GM12878 (cell line): ENCODE data around the gene NPS. TPM values are rescaled to one million over a fixed set of nuclear protein-coding genes. Genes with fewer than 3 reads are reported as not detected.

Experiments used
- ATAC-seq: fragments of 200-7000 bp; cut with Tn5 transposase; 3 replicates; pipeline ENCODE4 v1.9.1; 2020; ENCODE audit warnings: mild to moderate bottlenecking, moderate library complexity
- BruUV-seq: library from RNA; stranded (reverse); fragments of 400-500 nt; replicated peaks from 2 replicates; lab custom pipeline; 2021; lab: Mats Ljungman, UMichigan
- CTCF ChIA-PET: fragments of 300-600 bp; sonication (Branson Sonifier 250); formaldehyde crosslinking; extraction: SDS; loops from one replicate; lab custom pipeline; 2021; ENCODE audit warnings: inconsistent platforms; lab: Yijun Ruan, JAX
- POLR2A ChIA-PET: fragments of 350-600 bp; formaldehyde crosslinking; extraction: SDS; loops from one replicate; lab custom pipeline; 2021; ENCODE audit warnings: inconsistent platforms; lab: Charles Lee
- RAD21 ChIA-PET: fragments of 300-600 bp; sonication (Branson Sonifier 250); formaldehyde crosslinking; loops from one replicate; lab custom pipeline; 2023; ENCODE audit warnings: antibody characterized with exemption; ENCODE audit not compliant: unreplicated experiment; lab: Charles Lee
- SMC1A ChIA-PET: fragments of 300-600 bp; sonication (Branson Sonifier 250); formaldehyde crosslinking; loops from one replicate; lab custom pipeline; 2023; ENCODE audit not compliant: unreplicated experiment, uncharacterized antibody; lab: Charles Lee
- DNase-seq: peaks from one replicate; pipeline ENCODE4 v3.0.0-alpha.2; 2011; ENCODE audit warnings: low read depth, low spot score
- FAIRE-seq: peaks from 3 replicates; lab custom pipeline; 2011; peaks lifted over from hg19 to GRCh38; lab: Jason Lieb, UNC
- H2AFZ ChIP-seq: 2 replicates; pipeline ENCODE4 v1.6.0; 2011; ENCODE audit warnings: low read depth, low read length, control low read depth; ENCODE audit not compliant: control insufficient read depth
- H3K27ac ChIP-seq: 2 replicates; pipeline ENCODE4 v1.5.1; 2011; ENCODE audit warnings: control low read depth; ENCODE audit not compliant: control insufficient read depth, insufficient read depth
- H3K27me3 ChIP-seq, 2 experiments: replicated peaks in 1 of 2; 2 replicates each; pipeline versions ENCODE4 v1.6.0 to v1.6.1; 2011; ENCODE audit warnings: low read length in 1 of 2; ENCODE audit not compliant: control insufficient read depth in 2 of 2, insufficient read depth in 2 of 2
- H3K36me3 ChIP-seq, 2 experiments: 2 replicates each; pipeline ENCODE4 v1.5.1; 2011; ENCODE audit warnings: low read length in 1 of 2; ENCODE audit not compliant: control insufficient read depth in 2 of 2, insufficient read depth in 2 of 2
- H3K4me1 ChIP-seq: 2 replicates; pipeline ENCODE4 v1.6.1; 2011; ENCODE audit warnings: mild to moderate bottlenecking, low read length, moderate library complexity, mixed read lengths; ENCODE audit not compliant: control insufficient read depth, insufficient read depth
- H3K4me2 ChIP-seq: 2 replicates; pipeline ENCODE4 v1.6.0; 2011; ENCODE audit warnings: control low read depth; ENCODE audit not compliant: control insufficient read depth, insufficient read depth
- H3K4me3 ChIP-seq: fragments of 200-600 bp; sonication (generic); 2 replicates; pipeline ENCODE4 v1.5.1; 2016
- H3K79me2 ChIP-seq: 2 replicates; pipeline ENCODE4 v1.6.0; 2011; ENCODE audit warnings: low read length; ENCODE audit not compliant: control insufficient read depth, insufficient read depth
- H3K9ac ChIP-seq: 2 replicates; pipeline ENCODE4 v1.8.0; 2011; ENCODE audit warnings: low read length, control low read depth, mixed read lengths; ENCODE audit not compliant: control insufficient read depth, insufficient read depth
- H3K9me3 ChIP-seq: replicated peaks from 3 replicates; pipeline ENCODE4 v1.5.1; 2011; ENCODE audit warnings: mild to moderate bottlenecking, low read length; ENCODE audit not compliant: control insufficient read depth, insufficient read depth
- H4K20me1 ChIP-seq: 2 replicates; pipeline ENCODE4 v1.6.0; 2011; ENCODE audit not compliant: control insufficient read depth, insufficient read depth
- HDAC6 ChIP-seq: fragments of 200-600 bp; sonication (generic); IDR thresholded peaks from one replicate; pipeline ENCODE4 v1.8.0; 2017; ENCODE audit warnings: antibody characterized with exemption; ENCODE audit not compliant: unreplicated experiment
- NBN ChIP-seq: fragments of 450-650 bp; IDR thresholded peaks from 2 replicates; pipeline ENCODE4 v1.6.1; 2016
- NFYB ChIP-seq: IDR thresholded peaks from 2 replicates; pipeline ENCODE4 v1.6.1; 2011; ENCODE audit warnings: low read depth, mild to moderate bottlenecking, low read length, improper control_type of control experiment, moderate library complexity; ENCODE audit not compliant: insufficient read depth
- SRF ChIP-seq, 2 experiments: IDR thresholded peaks; 2 replicates each; pipeline ENCODE4 v1.6.1; 2011; ENCODE audit warnings: low read depth in 2 of 2, low read length in 2 of 2, mild to moderate bottlenecking in 1 of 2, moderate library complexity in 1 of 2
- WGBS: methylation state at CpG from one replicate; pipeline ENCODE4 v1.1.6; 2016; ENCODE audit warnings: low lambda C conversion rate; ENCODE audit not compliant: insufficient replicate concordance, insufficient coverage; ENCODE audit errors: missing lambda C conversion rate; 5-methylcytosine and 5-hydroxymethylcytosine counted together
- in situ Hi-C: fragments of 300-500 bp; cut with MboI; formaldehyde crosslinking; loops from 9 replicates; pipeline ENCODE4 v1.14.3; 2018; ENCODE audit warnings: mixed read lengths
- intact Hi-C: fragments of 100-400 bp; cut with micrococcal nuclease; formaldehyde crosslinking; loops from one replicate; pipeline ENCODE4 v1.14.2; 2022; ENCODE audit not compliant: unreplicated experiment
- polyA plus RNA-seq, 11 experiments: library from polyadenylated mRNA; depleted of rRNA in 4 of 11; unstranded in 6 of 11; stranded (reverse) in 5 of 11; fragments of >200 nt; fragmentation: Nextera tagmentation in 4 of 11; fragmentation: Illumina TruSeq in 1 of 11; extraction: Ambion mirVana in 4 of 11; extraction: Trizol in 1 of 11; gene quantifications; 1 replicate in 1 of 11; 2 replicates in 10 of 11; pipeline versions ENCODE4 v1.2.1 to v1.2.3, GENCODE V29; 2011 to 2016; ENCODE audit warnings: inconsistent platforms in 2 of 11, missing spikeins in 2 of 11, low read depth in 1 of 11
- total RNA-seq, 4 experiments: library from RNA; depleted of rRNA in 3 of 4; stranded (reverse); fragments of >200 nt in 3 of 4; fragmentation: Illumina TruSeq in 1 of 4; extraction: Trizol in 1 of 4; gene quantifications; 2 replicates each; pipeline versions ENCODE4 v1.2.1 to v1.2.3, GENCODE V29; 2013 to 2021
- TF ChIP-seq, protein P1 (sequence below): fragments of 450-650 bp; conservative IDR thresholded peaks from 2 replicates; pipeline ENCODE4 v1.6.1; 2017; ENCODE audit warnings: mild to moderate bottlenecking, moderate library complexity
- TF ChIP-seq, protein P2 (sequence below): IDR thresholded peaks from 2 replicates; pipeline ENCODE4 v1.6.1; 2011; ENCODE audit warnings: low read depth, low read length, improper control_type of control experiment, borderline replicate concordance
- TF ChIP-seq, protein P3 (sequence below): fragments of 450-650 bp; formaldehyde crosslinking; IDR thresholded peaks from 2 replicates; pipeline ENCODE4 v1.4.0; 2020; ENCODE audit warnings: mild to moderate bottlenecking, moderate library complexity
- TF ChIP-seq, protein P4 (sequence below): fragments of 450-650 bp; IDR thresholded peaks from 2 replicates; pipeline ENCODE4 v1.6.1; 2017; ENCODE audit warnings: mild to moderate bottlenecking, low read depth, inconsistent platforms; ENCODE audit not compliant: poor library complexity, severe bottlenecking
- TF ChIP-seq, protein P5 (sequence below), 3 experiments: IDR thresholded peaks in 2 of 3; conservative IDR thresholded peaks in 1 of 3; 2 replicates each; pipeline ENCODE4 v1.5.1; 2011; ENCODE audit warnings: low read depth in 3 of 3, low read length in 3 of 3, mild to moderate bottlenecking in 3 of 3, control low read depth in 2 of 3, moderate library complexity in 2 of 3, inconsistent platforms in 1 of 3, mixed read lengths in 1 of 3; ENCODE audit not compliant: control insufficient read depth in 2 of 3, insufficient read depth in 1 of 3; ENCODE audit errors: extremely low read depth in 1 of 3
- TF ChIP-seq, protein P6 (sequence below): fragments of 450-650 bp; IDR thresholded peaks from 2 replicates; pipeline ENCODE4 v1.6.1; 2016; ENCODE audit warnings: mild to moderate bottlenecking

The NPS gene
- total and polyA plus RNA-seq, 10 of the 15 experiments (the other 5 are each of a cell fraction or from before 2014, with no cell fraction given), result not detected

DNA sequence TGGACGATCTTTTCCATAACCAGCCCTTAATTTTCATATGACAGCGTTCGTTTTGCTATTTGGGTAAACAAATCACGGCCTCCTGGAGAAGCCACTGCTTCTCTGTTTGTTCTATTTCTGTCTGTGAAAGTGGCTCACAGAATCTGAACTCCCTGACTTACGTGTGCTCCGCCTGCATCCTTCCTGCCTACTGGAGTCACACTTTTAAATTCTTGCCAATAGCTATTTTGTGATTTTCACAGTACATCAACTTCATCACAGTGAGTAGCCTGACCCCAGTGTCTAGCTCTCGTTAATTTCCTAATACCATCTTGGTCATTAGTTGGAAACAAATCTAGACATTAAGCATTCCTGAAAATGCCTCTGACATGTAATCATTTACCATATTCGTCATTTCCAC, 49.0 kb upstream of the NPS start:
- Histone ChIP-seq H4K20me1 (no peaks in the 10 kb centered on the region), H2AFZ (no peak overlapping the region), H3K36me3 (no peaks in the 10 kb centered on the region), H3K9me3 (no peaks in the 10 kb centered on the region), H3K4me3 (no peak overlapping the region), H3K27me3 (no peaks in the 10 kb centered on the region), H3K9ac (no peak overlapping the region), H3K4me1 (no peaks in the 10 kb centered on the region), H3K4me2 (no peak overlapping the region), H3K27ac (no peak overlapping the region), H3K79me2 (no peaks in the 10 kb centered on the region)
- CTCF ChIA-PET, result no interaction called here
- DNase-seq (no peak), ATAC-seq (no peak), FAIRE-seq (no peak)
- RAD21 ChIA-PET, result no interaction called here
- SMC1A ChIA-PET, result no interaction called here
- in situ Hi-C loops, result no loop called here
- intact Hi-C loops, result no loop called here
- no TSS peak for BruUV-seq
- POLR2A ChIA-PET, result no interaction called here
- 3% methylated on average over 8 of the region's 8 CpGs for WGBS
- no peak for TF ChIP-seq SRF (IDR thresholded peaks at IDR 0.05; ENCODE audit: low read depth in 2 of 2, low read length in 2 of 2)
- no peak for TF ChIP-seq HDAC6
- TF ChIP-seq, protein P1, sequence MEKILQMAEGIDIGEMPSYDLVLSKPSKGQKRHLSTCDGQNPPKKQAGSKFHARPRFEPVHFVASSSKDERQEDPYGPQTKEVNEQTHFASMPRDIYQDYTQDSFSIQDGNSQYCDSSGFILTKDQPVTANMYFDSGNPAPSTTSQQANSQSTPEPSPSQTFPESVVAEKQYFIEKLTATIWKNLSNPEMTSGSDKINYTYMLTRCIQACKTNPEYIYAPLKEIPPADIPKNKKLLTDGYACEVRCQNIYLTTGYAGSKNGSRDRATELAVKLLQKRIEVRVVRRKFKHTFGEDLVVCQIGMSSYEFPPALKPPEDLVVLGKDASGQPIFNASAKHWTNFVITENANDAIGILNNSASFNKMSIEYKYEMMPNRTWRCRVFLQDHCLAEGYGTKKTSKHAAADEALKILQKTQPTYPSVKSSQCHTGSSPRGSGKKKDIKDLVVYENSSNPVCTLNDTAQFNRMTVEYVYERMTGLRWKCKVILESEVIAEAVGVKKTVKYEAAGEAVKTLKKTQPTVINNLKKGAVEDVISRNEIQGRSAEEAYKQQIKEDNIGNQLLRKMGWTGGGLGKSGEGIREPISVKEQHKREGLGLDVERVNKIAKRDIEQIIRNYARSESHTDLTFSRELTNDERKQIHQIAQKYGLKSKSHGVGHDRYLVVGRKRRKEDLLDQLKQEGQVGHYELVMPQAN, result no peak
- TF ChIP-seq, protein P2, sequence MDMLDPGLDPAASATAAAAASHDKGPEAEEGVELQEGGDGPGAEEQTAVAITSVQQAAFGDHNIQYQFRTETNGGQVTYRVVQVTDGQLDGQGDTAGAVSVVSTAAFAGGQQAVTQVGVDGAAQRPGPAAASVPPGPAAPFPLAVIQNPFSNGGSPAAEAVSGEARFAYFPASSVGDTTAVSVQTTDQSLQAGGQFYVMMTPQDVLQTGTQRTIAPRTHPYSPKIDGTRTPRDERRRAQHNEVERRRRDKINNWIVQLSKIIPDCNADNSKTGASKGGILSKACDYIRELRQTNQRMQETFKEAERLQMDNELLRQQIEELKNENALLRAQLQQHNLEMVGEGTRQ, result no peak
- TF ChIP-seq NBN, result no peak
- TF ChIP-seq, protein P3, sequence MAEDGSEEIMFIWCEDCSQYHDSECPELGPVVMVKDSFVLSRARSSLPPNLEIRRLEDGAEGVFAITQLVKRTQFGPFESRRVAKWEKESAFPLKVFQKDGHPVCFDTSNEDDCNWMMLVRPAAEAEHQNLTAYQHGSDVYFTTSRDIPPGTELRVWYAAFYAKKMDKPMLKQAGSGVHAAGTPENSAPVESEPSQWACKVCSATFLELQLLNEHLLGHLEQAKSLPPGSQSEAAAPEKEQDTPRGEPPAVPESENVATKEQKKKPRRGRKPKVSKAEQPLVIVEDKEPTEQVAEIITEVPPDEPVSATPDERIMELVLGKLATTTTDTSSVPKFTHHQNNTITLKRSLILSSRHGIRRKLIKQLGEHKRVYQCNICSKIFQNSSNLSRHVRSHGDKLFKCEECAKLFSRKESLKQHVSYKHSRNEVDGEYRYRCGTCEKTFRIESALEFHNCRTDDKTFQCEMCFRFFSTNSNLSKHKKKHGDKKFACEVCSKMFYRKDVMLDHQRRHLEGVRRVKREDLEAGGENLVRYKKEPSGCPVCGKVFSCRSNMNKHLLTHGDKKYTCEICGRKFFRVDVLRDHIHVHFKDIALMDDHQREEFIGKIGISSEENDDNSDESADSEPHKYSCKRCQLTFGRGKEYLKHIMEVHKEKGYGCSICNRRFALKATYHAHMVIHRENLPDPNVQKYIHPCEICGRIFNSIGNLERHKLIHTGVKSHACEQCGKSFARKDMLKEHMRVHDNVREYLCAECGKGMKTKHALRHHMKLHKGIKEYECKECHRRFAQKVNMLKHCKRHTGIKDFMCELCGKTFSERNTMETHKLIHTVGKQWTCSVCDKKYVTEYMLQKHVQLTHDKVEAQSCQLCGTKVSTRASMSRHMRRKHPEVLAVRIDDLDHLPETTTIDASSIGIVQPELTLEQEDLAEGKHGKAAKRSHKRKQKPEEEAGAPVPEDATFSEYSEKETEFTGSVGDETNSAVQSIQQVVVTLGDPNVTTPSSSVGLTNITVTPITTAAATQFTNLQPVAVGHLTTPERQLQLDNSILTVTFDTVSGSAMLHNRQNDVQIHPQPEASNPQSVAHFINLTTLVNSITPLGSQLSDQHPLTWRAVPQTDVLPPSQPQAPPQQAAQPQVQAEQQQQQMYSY (CRISPR knock-in tag), result no peak
- TF ChIP-seq NFYB, result no peak
- TF ChIP-seq, protein P4, sequence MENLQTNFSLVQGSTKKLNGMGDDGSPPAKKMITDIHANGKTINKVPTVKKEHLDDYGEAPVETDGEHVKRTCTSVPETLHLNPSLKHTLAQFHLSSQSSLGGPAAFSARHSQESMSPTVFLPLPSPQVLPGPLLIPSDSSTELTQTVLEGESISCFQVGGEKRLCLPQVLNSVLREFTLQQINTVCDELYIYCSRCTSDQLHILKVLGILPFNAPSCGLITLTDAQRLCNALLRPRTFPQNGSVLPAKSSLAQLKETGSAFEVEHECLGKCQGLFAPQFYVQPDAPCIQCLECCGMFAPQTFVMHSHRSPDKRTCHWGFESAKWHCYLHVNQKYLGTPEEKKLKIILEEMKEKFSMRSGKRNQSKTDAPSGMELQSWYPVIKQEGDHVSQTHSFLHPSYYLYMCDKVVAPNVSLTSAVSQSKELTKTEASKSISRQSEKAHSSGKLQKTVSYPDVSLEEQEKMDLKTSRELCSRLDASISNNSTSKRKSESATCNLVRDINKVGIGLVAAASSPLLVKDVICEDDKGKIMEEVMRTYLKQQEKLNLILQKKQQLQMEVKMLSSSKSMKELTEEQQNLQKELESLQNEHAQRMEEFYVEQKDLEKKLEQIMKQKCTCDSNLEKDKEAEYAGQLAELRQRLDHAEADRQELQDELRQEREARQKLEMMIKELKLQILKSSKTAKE, result no peak
- TF ChIP-seq, protein P5, sequence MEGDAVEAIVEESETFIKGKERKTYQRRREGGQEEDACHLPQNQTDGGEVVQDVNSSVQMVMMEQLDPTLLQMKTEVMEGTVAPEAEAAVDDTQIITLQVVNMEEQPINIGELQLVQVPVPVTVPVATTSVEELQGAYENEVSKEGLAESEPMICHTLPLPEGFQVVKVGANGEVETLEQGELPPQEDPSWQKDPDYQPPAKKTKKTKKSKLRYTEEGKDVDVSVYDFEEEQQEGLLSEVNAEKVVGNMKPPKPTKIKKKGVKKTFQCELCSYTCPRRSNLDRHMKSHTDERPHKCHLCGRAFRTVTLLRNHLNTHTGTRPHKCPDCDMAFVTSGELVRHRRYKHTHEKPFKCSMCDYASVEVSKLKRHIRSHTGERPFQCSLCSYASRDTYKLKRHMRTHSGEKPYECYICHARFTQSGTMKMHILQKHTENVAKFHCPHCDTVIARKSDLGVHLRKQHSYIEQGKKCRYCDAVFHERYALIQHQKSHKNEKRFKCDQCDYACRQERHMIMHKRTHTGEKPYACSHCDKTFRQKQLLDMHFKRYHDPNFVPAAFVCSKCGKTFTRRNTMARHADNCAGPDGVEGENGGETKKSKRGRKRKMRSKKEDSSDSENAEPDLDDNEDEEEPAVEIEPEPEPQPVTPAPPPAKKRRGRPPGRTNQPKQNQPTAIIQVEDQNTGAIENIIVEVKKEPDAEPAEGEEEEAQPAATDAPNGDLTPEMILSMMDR (IDR thresholded peaks at IDR 0.05 in 2 of 3, conservative IDR thresholded peaks at IDR 0.05 in 1 of 3; ENCODE audit: control insufficient read depth in 2 of 3, extremely low read depth in 1 of 3, insufficient read depth in 1 of 3, low read depth in 3 of 3, low read length in 3 of 3), result no peak
- TF ChIP-seq, protein P6, sequence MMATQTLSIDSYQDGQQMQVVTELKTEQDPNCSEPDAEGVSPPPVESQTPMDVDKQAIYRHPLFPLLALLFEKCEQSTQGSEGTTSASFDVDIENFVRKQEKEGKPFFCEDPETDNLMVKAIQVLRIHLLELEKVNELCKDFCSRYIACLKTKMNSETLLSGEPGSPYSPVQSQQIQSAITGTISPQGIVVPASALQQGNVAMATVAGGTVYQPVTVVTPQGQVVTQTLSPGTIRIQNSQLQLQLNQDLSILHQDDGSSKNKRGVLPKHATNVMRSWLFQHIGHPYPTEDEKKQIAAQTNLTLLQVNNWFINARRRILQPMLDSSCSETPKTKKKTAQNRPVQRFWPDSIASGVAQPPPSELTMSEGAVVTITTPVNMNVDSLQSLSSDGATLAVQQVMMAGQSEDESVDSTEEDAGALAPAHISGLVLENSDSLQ, result no peak
